Spleen (tissue), 7 donors: Measurements from ENCODE around the gene WDR1.

ENCODE experiments used
- POLR2A ChIP-seq, 3 donors: fragments of 450-650 bp; IDR thresholded peaks; one replicate each; pipeline ENCODE4 v1.5.1; 2017; ENCODE audit warnings: antibody characterized with exemption in 3 of 3, mild to moderate bottlenecking in 1 of 3
- POLR2AphosphoS5 ChIP-seq, 3 donors: sonication (generic); formaldehyde crosslinking; IDR thresholded peaks; one replicate each; pipeline ENCODE4 v1.5.1; 2017; ENCODE audit warnings: antibody characterized with exemption in 3 of 3
- TF ChIP-seq, protein P1 (sequence below), 11 experiments: fragments of 200-600 bp in 7 of 11; fragments of 450-650 bp in 4 of 11; sonication (generic) in 4 of 11; IDR thresholded peaks in 8 of 11; conservative IDR thresholded peaks in 3 of 11; 1 replicate in 7 of 11; 2 replicates in 4 of 11; pipeline versions ENCODE4 v1.4.0 to v1.8.0; 2016 to 2021; ENCODE audit warnings: antibody characterized with exemption in 11 of 11, inconsistent platforms in 4 of 11, mild to moderate bottlenecking in 1 of 11
- donor health status: DM: no; HTN: no; CAD: no; lungs with moderate emphysema.
- donor health status: DM: no; HTN: no; CAD: no.
- donor health status: DM: no; HTN: no; CAD: no.

DNA sequence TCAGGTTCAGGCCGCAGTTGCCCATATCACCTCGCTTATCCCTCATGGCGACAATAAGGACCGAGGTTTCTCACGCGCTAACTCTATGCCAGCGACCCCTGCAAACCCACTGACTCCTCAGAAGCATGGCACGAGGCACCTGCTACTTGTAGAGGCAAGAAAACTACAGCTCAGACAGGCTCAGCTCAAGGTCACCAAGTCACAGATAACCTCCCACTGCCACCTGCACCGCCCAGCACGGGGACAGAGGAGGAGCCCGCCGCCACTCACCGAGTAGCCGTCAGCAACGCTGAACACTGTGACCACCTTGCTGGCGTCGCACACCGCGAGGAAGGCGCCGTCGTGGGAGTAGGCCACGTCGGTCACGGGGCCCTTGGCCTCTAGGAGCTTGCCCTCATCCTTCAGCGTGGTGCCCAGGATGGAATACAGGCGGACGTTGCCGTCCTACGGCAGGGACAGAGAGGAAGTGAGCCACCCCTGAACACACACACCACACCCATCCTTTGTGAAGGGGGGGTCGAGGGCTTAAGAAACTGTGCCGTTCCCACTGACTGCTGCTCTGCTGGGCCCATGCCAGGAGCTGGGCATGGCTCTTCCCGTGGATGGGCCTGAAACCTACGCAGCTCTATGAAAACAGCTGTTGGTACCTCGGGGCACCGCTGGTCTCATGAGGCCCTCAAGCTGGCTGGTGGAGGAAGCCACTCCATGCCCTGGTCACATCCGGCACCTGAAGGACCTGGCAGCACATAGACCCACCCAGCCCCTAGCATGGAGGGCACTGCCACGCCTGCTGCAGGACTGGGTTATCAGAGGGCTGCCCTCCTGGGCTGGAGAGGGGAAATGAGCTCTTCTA, 38.9 kb downstream of the WDR1 start:
- TF ChIP-seq, protein P1, sequence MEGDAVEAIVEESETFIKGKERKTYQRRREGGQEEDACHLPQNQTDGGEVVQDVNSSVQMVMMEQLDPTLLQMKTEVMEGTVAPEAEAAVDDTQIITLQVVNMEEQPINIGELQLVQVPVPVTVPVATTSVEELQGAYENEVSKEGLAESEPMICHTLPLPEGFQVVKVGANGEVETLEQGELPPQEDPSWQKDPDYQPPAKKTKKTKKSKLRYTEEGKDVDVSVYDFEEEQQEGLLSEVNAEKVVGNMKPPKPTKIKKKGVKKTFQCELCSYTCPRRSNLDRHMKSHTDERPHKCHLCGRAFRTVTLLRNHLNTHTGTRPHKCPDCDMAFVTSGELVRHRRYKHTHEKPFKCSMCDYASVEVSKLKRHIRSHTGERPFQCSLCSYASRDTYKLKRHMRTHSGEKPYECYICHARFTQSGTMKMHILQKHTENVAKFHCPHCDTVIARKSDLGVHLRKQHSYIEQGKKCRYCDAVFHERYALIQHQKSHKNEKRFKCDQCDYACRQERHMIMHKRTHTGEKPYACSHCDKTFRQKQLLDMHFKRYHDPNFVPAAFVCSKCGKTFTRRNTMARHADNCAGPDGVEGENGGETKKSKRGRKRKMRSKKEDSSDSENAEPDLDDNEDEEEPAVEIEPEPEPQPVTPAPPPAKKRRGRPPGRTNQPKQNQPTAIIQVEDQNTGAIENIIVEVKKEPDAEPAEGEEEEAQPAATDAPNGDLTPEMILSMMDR (IDR thresholded peaks at IDR 0.05 in 8 of 11, conservative IDR thresholded peaks at IDR 0.05 in 3 of 11): no peak
- no peak for TF ChIP-seq POLR2A (IDR thresholded peaks at IDR 0.05)
- TF ChIP-seq POLR2AphosphoS5 (IDR thresholded peaks at IDR 0.05): peak; percentile 62 to 81 (median 78)
